K562 treated with DMSO at 1 percent for 24 hours (cell line): ENCODE data around the gene ZCCHC12. TPM values are rescaled to one million over a fixed set of nuclear protein-coding genes. Genes with fewer than 3 reads are reported as not detected.

Experiments
- total RNA-seq: library from RNA; unstranded; fragments of 300-600 nt; gene quantifications from 2 replicates; pipeline ENCODE4 v1.2.3, GENCODE V29; 2022; ENCODE audit warnings: low read depth; ENCODE audit not compliant: insufficient read depth

The ZCCHC12 gene
- total RNA-seq, result 0.12 TPM in 1 of 2 replicates, not detected in the other

GRCh38 chrX:118823263-118824172 is at the start of gene ZCCHC12:
Gene ZCCHC12 (plus strand): TSS chrX:118823824. CDS start chrX:118825245, 1,421 bp downstream.

Other genes starting within 250 kb of the ZCCHC12 start
- 20.6 and 24.0 TPM in 2 replicates for gene IL13RA1, start 96.2 kb upstream of the ZCCHC12 start, total RNA-seq
- gene LONRF3, start 150.8 kb downstream of the ZCCHC12 start, total RNA-seq, result 4.0 and 4.8 TPM in 2 replicates
- gene CT47C1, start 249.2 kb downstream of the ZCCHC12 start, total RNA-seq, result 0.68 and 1.00 TPM in 2 replicates